Astrocyte of the spinal cord (primary cell): Measurements from ENCODE around the gene ASIP.
"Not testable (repeated sequence)": the region's sequence is repeated elsewhere in the genome, so short reads cannot be mapped to it uniquely, and the experiment has no call there.

Source experiments
- DNase-seq: peaks from one replicate; pipeline ENCODE4 v3.0.0; 2011; ENCODE audit warnings: low read depth, low spot score
- H3K4me3 ChIP-seq: 2 replicates; pipeline ENCODE4 v1.5.1; 2011; ENCODE audit warnings: low read depth, mild to moderate bottlenecking, low read length, moderate library complexity
- CTCF ChIP-seq: IDR thresholded peaks from 2 replicates; pipeline ENCODE4 v1.5.1; 2012; ENCODE audit warnings: low read depth, mild to moderate bottlenecking, low read length, inconsistent platforms
- in situ Hi-C: cut with HindIII; loops from 2 replicates; pipeline ENCODE4 v1.10.0; 2017; ENCODE audit warnings: low sequenced_read_pairs

Gene ASIP

GRCh38 chr20:34250005-34250404 is 8.8 kb downstream of the ASIP start:
- no peak overlapping the region for H3K4me3 ChIP-seq
- in situ Hi-C loops, result no loop called here
- no peak for DNase-seq
- TF ChIP-seq CTCF, result no peak

GRCh38 chr20:34251619-34252018 is 10.4 kb downstream of the ASIP start:
- DNase-seq, result no peak
- no peak overlapping the region for H3K4me3 ChIP-seq
- no peak for TF ChIP-seq CTCF
- in situ Hi-C loops, result no loop called here

- H3K4me3 ChIP-seq, DNase-seq, in situ Hi-C loops: not testable (repeated sequence)
Observed at GRCh38 chr20:34252431-34253086, 11.3 kb downstream of the ASIP start.

GRCh38 chr20:34254979-34255378 is 13.8 kb downstream of the ASIP start:
- TF ChIP-seq CTCF, result no peak
- in situ Hi-C loops, result no loop called here
- DNase-seq, result no peak
- no peak overlapping the region for H3K4me3 ChIP-seq

- no peak overlapping the region for H3K4me3 ChIP-seq
- no peak for DNase-seq
- TF ChIP-seq CTCF, result no peak
- in situ Hi-C loops, result no loop called here
Observed at GRCh38 chr20:34256629-34257124, 15.5 kb downstream of the ASIP start.

GRCh38 chr20:34260208-34260942 is 19.2 kb downstream of the ASIP start:
- TF ChIP-seq CTCF, result no peak
- DNase-seq, result no peak
- no peak overlapping the region for H3K4me3 ChIP-seq
- in situ Hi-C loops, result no loop called here
